Activated CD4-positive, alpha-beta T cell treated with anti-CD3 and anti-CD28 coated beads for 36 hours (primary cell): ENCODE results near the gene RNF151. TPM values are rescaled to one million over a fixed set of nuclear protein-coding genes. Genes with fewer than 3 reads are reported as not detected.

Source experiments
- ATAC-seq: fragments of 200-7000 bp; cut with Tn5 transposase; one replicate; pipeline ENCODE4 v1.10.0; 2021; ENCODE audit warnings: mild to moderate bottlenecking, moderate library complexity
- CTCF ChIA-PET: fragments of 350-600 bp; sonication (Branson Sonifier 250); formaldehyde crosslinking; loops from one replicate; lab custom pipeline; 2021; ENCODE audit warnings: antibody characterized with exemption; lab: Charles Lee
- POLR2A ChIA-PET: fragments of 350-600 bp; sonication (Branson Sonifier 250); formaldehyde crosslinking; loops from one replicate; lab custom pipeline; 2021; ENCODE audit warnings: antibody characterized with exemption, inconsistent platforms; lab: Charles Lee
- DNase-seq: peaks from one replicate; pipeline ENCODE4 v3.0.0-alpha.2; 2020
- H3K27ac Mint-ChIP-seq: one replicate; pipeline ENCODE4 v1.8.0; 2021; ENCODE audit warnings: mixed read lengths
- H3K27me3 Mint-ChIP-seq: one replicate; pipeline ENCODE4 v1.8.0; 2021; ENCODE audit warnings: mixed read lengths
- H3K36me3 Mint-ChIP-seq: one replicate; pipeline ENCODE4 v1.8.0; 2021; ENCODE audit warnings: low read depth, mixed read lengths
- H3K4me1 Mint-ChIP-seq: one replicate; pipeline ENCODE4 v1.8.0; 2021; ENCODE audit warnings: mixed read lengths
- H3K4me3 Mint-ChIP-seq: one replicate; pipeline ENCODE4 v1.8.0; 2021; ENCODE audit warnings: mild to moderate bottlenecking, moderate library complexity, mixed read lengths
- H3K9me3 Mint-ChIP-seq: one replicate; pipeline ENCODE4 v1.8.0; 2021; ENCODE audit warnings: low read depth, mixed read lengths
- intact Hi-C, 2 experiments: fragments of 100-400 bp; cut with DNase I in 1 of 2; cut with micrococcal nuclease in 1 of 2; formaldehyde crosslinking; loops; one replicate each; pipeline versions ENCODE4 v1.14.2 to v1.15.1; 2022 to 2024; cut with DNase I, micrococcal nuclease
- total RNA-seq, 2 experiments: library from RNA; stranded (reverse); gene quantifications; one replicate each; pipeline ENCODE4 v1.2.3, GENCODE V29; 2021

The RNF151 gene
- total RNA-seq, 2 experiments from 2014 or later = not detected

- intact Hi-C loops = loop anchor here in 1 of 2 experiments (5.0 to 10.0 kb wide), 3 partner anchors 218 to 525 kb away; partner anchors contain the start of genes ATP6V0C, CRAMP1, EME2 and IFT140
- ChIA-PET CTCF (interaction anchor here (1.5 kb wide), 1 partner anchor 151 kb away, joined by 6 read pairs; no protein-coding TSS in a partner anchor), POLR2A (interaction anchor here (2.0 kb wide), 1 partner anchor 25 kb away, joined by 13 read pairs; the partner anchor contains the start of gene RPS2)
- Mint-ChIP-seq H3K27ac (no peak overlapping the region), H3K27me3 (peaks cover 15% of the 10 kb centered on the region), H3K4me1 (peaks cover 22% of the 10 kb centered on the region), H3K36me3 (peaks cover 15% of the 10 kb centered on the region), H3K4me3 (no peak overlapping the region), H3K9me3 (no peaks in the 10 kb centered on the region)
- DNase-seq = no peak
- no peak for ATAC-seq
These were observed 23.4 kb downstream of the RNF151 start for GRCh38 chr16:1990101-1990350.

GRCh38 chr16:1990351-1991134, 23.9 kb downstream of the RNF151 start:
- peaks cover 15% of the 10 kb centered on the region for H3K27me3 Mint-ChIP-seq
- ATAC-seq = no peak
- peak; percentile 70 for DNase-seq

GRCh38 chr16:1991135-1991551, 24.5 kb downstream of the RNF151 start:
- Mint-ChIP-seq H3K27me3 (peaks cover 15% of the 10 kb centered on the region), H3K36me3 (peaks cover 11% of the 10 kb centered on the region), H3K9me3 (no peaks in the 10 kb centered on the region), H3K27ac (peak overlapping the region; percentile 51), H3K4me1 (peaks cover 21% of the 10 kb centered on the region), H3K4me3 (peak overlapping the region; percentile 56)
- ChIA-PET CTCF (interaction anchor here (1.5 kb wide), 1 partner anchor 149 kb away, joined by 6 read pairs; no protein-coding TSS in a partner anchor), POLR2A (interaction anchor here (1.5 to 2.0 kb wide), 3 partner anchors 10 to 164 kb away, joined by 4 to 13 read pairs (median 7); partner anchors contain the start of genes NOXO1, RPS2 and TRAF7)
- ATAC-seq = peak; percentile 42
- intact Hi-C loops = loop anchor here in 1 of 2 experiments (5.0 to 10.0 kb wide), 3 partner anchors 219 to 524 kb away; partner anchors contain the start of genes ATP6V0C, CRAMP1, EME2 and IFT140
- peak; percentile 72 for DNase-seq

More at GRCh38 chr16:1990351-1991134, 23.9 kb downstream of the RNF151 start:
- peak overlapping the region; percentile 56 for H3K4me3 Mint-ChIP-seq
- intact Hi-C loops = loop anchor here in 1 of 2 experiments (5.0 to 10.0 kb wide), 3 partner anchors 218 to 524 kb away; partner anchors contain the start of genes ATP6V0C, CRAMP1, EME2 and IFT140
- ChIA-PET CTCF (interaction anchor here (1.5 kb wide), 1 partner anchor 150 kb away, joined by 6 read pairs; no protein-coding TSS in a partner anchor), POLR2A (interaction anchor here (0.7 to 2.0 kb wide), 3 partner anchors 9 to 525 kb away, joined by 3 to 13 read pairs (median 4); partner anchors contain the start of genes NOXO1 and RPS2)
- H3K9me3 Mint-ChIP-seq = no peaks in the 10 kb centered on the region
- H3K27ac Mint-ChIP-seq = peak overlapping the region; percentile 51
- H3K36me3 Mint-ChIP-seq = peaks cover 15% of the 10 kb centered on the region
- peaks cover 19% of the 10 kb centered on the region for H3K4me1 Mint-ChIP-seq

DNA sequence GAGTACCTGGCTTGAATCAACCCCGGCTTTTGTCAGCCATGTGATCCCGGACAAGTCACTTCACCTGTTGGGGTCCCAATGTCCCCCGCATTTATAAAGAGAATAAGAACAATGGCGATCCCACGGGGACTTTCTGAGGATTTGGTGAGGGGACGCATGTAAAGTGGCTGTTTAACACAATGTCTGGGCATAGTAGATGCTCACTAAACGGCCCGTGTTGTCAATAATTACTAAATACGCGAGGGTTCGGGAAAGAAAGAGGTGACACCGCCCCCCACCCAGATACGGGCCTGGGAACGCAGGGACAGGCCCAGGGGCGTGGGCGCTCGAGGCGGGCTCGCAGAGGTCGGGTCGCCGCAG, 24.9 kb downstream of the RNF151 start:
- intact Hi-C loops = loop anchor here in 1 of 2 experiments (5.0 to 10.0 kb wide), 3 partner anchors 219 to 523 kb away; partner anchors contain the start of genes ATP6V0C, CRAMP1, EME2 and IFT140
- ChIA-PET POLR2A (interaction anchor here (1.5 to 2.0 kb wide), 3 partner anchors 10 to 163 kb away, joined by 4 to 13 read pairs (median 7); partner anchors contain the start of genes NOXO1, RPS2 and TRAF7), CTCF (interaction anchor here (1.2 to 1.5 kb wide), 2 partner anchors 149 to 164 kb away, joined by 6 to 7 read pairs; partner anchors contain the start of gene TRAF7)
- Mint-ChIP-seq H3K36me3 (peaks cover 8% of the 10 kb centered on the region), H3K4me3 (peak overlapping the region; percentile 56), H3K4me1 (peaks cover 24% of the 10 kb centered on the region), H3K27me3 (peaks cover 15% of the 10 kb centered on the region), H3K27ac (peak overlapping the region; percentile 19), H3K9me3 (no peaks in the 10 kb centered on the region)
- ATAC-seq (no peak), DNase-seq (no peak)

GRCh38 chr16:1991948-1992703, 25.5 kb downstream of the RNF151 start:
- intact Hi-C loops = loop anchor here (1.0 to 10.0 kb wide), 17 partner anchors 17 to 523 kb away; partner anchors contain the start of genes RPS2 (in 2 of the 2), ATP6V0C (in 1 of the 2), CCNF (in 1 of the 2) and CRAMP1 (in 1 of the 2)
- Mint-ChIP-seq H3K4me1 (peaks cover 27% of the 10 kb centered on the region), H3K27ac (no peak overlapping the region), H3K4me3 (peak overlapping the region; percentile 56), H3K9me3 (no peaks in the 10 kb centered on the region), H3K27me3 (peaks cover 15% of the 10 kb centered on the region), H3K36me3 (peaks cover 3% of the 10 kb centered on the region)
- ATAC-seq (peak; percentile 70), DNase-seq (peak; percentile 100)
- POLR2A ChIA-PET = interaction anchor here (1.5 to 2.0 kb wide), 3 partner anchors 11 to 163 kb away, joined by 4 to 13 read pairs (median 7); partner anchors contain the start of genes NOXO1, RPS2 and TRAF7
- CTCF ChIA-PET = interaction anchor here (1.2 kb wide), 1 partner anchor 163 kb away, joined by 7 read pairs; the partner anchor contains the start of gene TRAF7

DNA sequence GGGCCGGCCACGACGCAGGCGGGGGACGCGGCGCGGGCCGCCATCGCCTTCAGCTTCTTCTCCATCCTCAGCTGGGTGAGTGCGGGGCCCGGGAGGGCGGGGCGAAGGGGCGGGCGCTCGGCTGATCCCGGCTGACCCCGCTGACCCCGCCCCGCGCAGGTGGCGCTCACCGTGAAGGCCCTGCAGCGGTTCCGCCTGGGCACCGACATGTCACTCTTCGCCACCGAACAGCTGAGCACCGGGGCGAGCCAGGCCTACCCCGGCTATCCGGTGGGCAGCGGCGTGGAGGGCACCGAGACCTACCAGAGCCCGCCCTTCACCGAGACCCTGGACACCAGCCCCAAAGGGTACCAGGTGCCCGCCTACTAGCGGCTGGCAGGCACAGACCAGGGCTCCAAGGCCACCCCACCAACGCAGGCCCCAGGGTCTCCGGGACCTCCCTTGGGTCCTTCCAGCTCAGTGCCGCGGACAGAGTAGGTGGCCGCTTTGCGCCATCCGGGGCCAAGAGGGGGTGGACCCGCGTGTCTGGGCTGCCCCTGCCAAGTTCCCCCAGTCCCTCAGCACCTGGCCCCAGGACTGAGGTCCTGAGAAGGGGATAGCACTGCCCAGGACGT, 26.2 kb downstream of the RNF151 start:
- peaks cover 4% of the 10 kb centered on the region for H3K36me3 Mint-ChIP-seq
- ATAC-seq = no peak

GRCh38 chr16:1993731-1994131, 27.1 kb downstream of the RNF151 start:
- ChIA-PET CTCF (interaction anchor here (0.5 to 1.6 kb wide), 5 partner anchors 10 to 146 kb away, joined by 3 to 12 read pairs (median 3); partner anchors contain the start of genes NTHL1 and TSC2), POLR2A (interaction anchor here (0.6 to 1.2 kb wide), 3 partner anchors 10 to 29 kb away, joined by 3 to 9 read pairs (median 7); partner anchors contain the start of gene RPS2)
- intact Hi-C loops = loop anchor here (2.0 to 10.0 kb wide), 6 partner anchors 15 to 521 kb away; partner anchors contain the start of genes ATP6V0C (in 1 of the 2), CRAMP1 (in 1 of the 2), EME2 (in 1 of the 2) and IFT140 (in 1 of the 2)
- Mint-ChIP-seq H3K36me3 (peaks cover 10% of the 10 kb centered on the region), H3K4me1 (peaks cover 27% of the 10 kb centered on the region), H3K4me3 (no peak overlapping the region), H3K27me3 (peaks cover 12% of the 10 kb centered on the region), H3K9me3 (no peaks in the 10 kb centered on the region), H3K27ac (peak overlapping the region; percentile 42)
- peak; percentile 75 for DNase-seq
- peak; percentile 49 for ATAC-seq

More for the DNA sequence above, 26.2 kb downstream of the RNF151 start:
- Mint-ChIP-seq H3K9me3 (no peaks in the 10 kb centered on the region), H3K4me1 (peaks cover 27% of the 10 kb centered on the region), H3K27ac (no peak overlapping the region), H3K27me3 (peaks cover 15% of the 10 kb centered on the region), H3K4me3 (no peak overlapping the region)
- POLR2A ChIA-PET = interaction anchor here (1.5 to 1.8 kb wide), 2 partner anchors 11 to 162 kb away, joined by 4 to 7 read pairs; partner anchors contain the start of genes NOXO1 and TRAF7
- intact Hi-C loops = loop anchor here (1.0 to 10.0 kb wide), 17 partner anchors 16 to 522 kb away; partner anchors contain the start of genes RPS2 (in 2 of the 2), ATP6V0C (in 1 of the 2), CCNF (in 1 of the 2) and CRAMP1 (in 1 of the 2)
- CTCF ChIA-PET = interaction anchor here (1.2 to 1.6 kb wide), 3 partner anchors 11 to 162 kb away, joined by 6 to 12 read pairs (median 7); partner anchors contain the start of gene TRAF7
- DNase-seq = peak; percentile 28

- Mint-ChIP-seq H3K9me3 (no peaks in the 10 kb centered on the region), H3K4me3 (no peak overlapping the region), H3K27me3 (no peaks in the 10 kb centered on the region), H3K36me3 (peaks cover 21% of the 10 kb centered on the region), H3K4me1 (peaks cover 17% of the 10 kb centered on the region), H3K27ac (no peak overlapping the region)
- ChIA-PET CTCF (no interaction called here), POLR2A (no interaction called here)
- DNase-seq = no peak
- intact Hi-C loops = loop anchor here in 1 of 2 experiments (10.0 kb wide), 1 partner anchor 517 kb away; the partner anchor contains the start of gene ATP6V0C
- no peak for ATAC-seq
These were observed 31.1 kb downstream of the RNF151 start for GRCh38 chr16:1997494-1998359.

DNA sequence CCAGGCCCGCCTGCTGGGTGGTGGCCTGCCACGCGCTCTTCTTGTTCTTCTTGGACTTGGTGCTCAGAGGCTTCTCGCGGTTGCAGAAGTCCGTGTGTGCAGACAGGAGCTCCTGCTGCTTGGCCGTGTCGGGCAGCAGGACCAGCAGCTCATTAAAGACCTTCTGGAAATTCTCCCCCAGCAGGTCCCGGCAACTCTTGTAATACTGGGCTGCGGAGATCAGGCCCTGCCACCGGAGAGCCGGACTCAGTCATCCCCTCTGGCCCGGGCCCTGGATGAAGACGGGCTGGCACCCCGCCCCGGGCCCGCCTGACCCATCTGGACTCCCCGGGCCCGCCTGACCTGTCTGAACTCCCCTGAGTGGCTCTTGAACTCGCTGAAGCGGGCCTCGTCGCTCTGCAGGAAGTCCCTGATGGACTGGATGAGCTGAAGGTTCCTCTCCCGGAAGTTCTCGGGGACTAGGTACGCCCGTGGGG, 31.7 kb downstream of the RNF151 start:
- Mint-ChIP-seq H3K9me3 (no peaks in the 10 kb centered on the region), H3K4me3 (no peak overlapping the region), H3K27ac (no peak overlapping the region), H3K4me1 (peaks cover 15% of the 10 kb centered on the region), H3K27me3 (no peaks in the 10 kb centered on the region), H3K36me3 (peaks cover 21% of the 10 kb centered on the region)
- DNase-seq = no peak
- no peak for ATAC-seq
- CTCF ChIA-PET = interaction anchor here (0.7 kb wide), 1 partner anchor 222 kb away, joined by 3 read pairs; no protein-coding TSS in a partner anchor
- intact Hi-C loops = loop anchor here in 1 of 2 experiments (10.0 kb wide), 1 partner anchor 516 kb away; the partner anchor contains the start of gene ATP6V0C
- POLR2A ChIA-PET = interaction anchor here (0.6 kb wide), 1 partner anchor 13 kb away, joined by 4 read pairs; no protein-coding TSS in a partner anchor
